Suprapubic skin (tissue), 4 donors: Measurements from ENCODE around the gene FMO1.
"Not testable (repeated sequence)": the region's sequence is repeated elsewhere in the genome, so short reads cannot be mapped to it uniquely, and the experiment has no call there.

Experiments
- CTCF ChIP-seq, 2 donors: fragments of 200-600 bp in 1 of 2; fragments of 450-650 bp in 1 of 2; sonication (generic) in 1 of 2; IDR thresholded peaks; one replicate each; pipeline ENCODE4 v1.5.1; 2016 to 2019; ENCODE audit warnings: antibody characterized with exemption in 2 of 2, mild to moderate bottlenecking in 1 of 2, moderate library complexity in 1 of 2
- EP300 ChIP-seq: sonication (generic); formaldehyde crosslinking; IDR thresholded peaks from one replicate; pipeline ENCODE4 v1.6.1; 2017; ENCODE audit warnings: antibody characterized with exemption
- POLR2A ChIP-seq, 2 donors: fragments of 450-650 bp; IDR thresholded peaks; one replicate each; pipeline ENCODE4 v1.6.1; 2017; ENCODE audit warnings: antibody characterized with exemption in 2 of 2, mild to moderate bottlenecking in 2 of 2, moderate library complexity in 2 of 2
- POLR2AphosphoS5 ChIP-seq, 3 donors: sonication (generic); formaldehyde crosslinking; IDR thresholded peaks; one replicate each; pipeline ENCODE4 v1.6.1; 2017; ENCODE audit warnings: antibody characterized with exemption in 3 of 3

GRCh38 chr1:171236231-171236630, 12.1 kb upstream of the FMO1 start:
- TF ChIP-seq EP300; CTCF (IDR thresholded peaks at IDR 0.05); POLR2A (IDR thresholded peaks at IDR 0.05); POLR2AphosphoS5 (IDR thresholded peaks at IDR 0.05): not testable (repeated sequence)
